ENCODE results near the gene TARS3. TPM values are rescaled to one million over a fixed set of nuclear protein-coding genes. Genes with fewer than 3 reads are reported as not detected.

Gene TARS3
- total RNA-seq, 1 donor from 2014 or later, result 21.2 TPM

- Mint-ChIP-seq H3K9me3 (no peaks in the 10 kb centered on the region), H3K27me3 (ENCODE audit: insufficient read depth, low read depth) (peaks cover 7% of the 10 kb centered on the region), H3K27ac (no peak overlapping the region), H3K4me3 (no peak overlapping the region), H3K36me3 (peaks cover 11% of the 10 kb centered on the region), H3K4me1 (no peaks in the 10 kb centered on the region)
- no peak for TF ChIP-seq EZH2phosphoT487 (IDR thresholded peaks at IDR 0.05)
- TF ChIP-seq EZH2 (IDR thresholded peaks at IDR 0.05), result no peak
- no peak for TF ChIP-seq CTCF (IDR thresholded peaks at IDR 0.05)
- no peak overlapping the region for H3K27ac ChIP-seq
- H4K20me1 ChIP-seq (ENCODE audit: low read depth), result no peaks in the 10 kb centered on the region
- H3K36me3 ChIP-seq, result no peaks in the 10 kb centered on the region
- H3K9ac ChIP-seq, result no peak overlapping the region
- H3K4me2 ChIP-seq, result no peak overlapping the region
- no peak overlapping the region for H3K4me3 ChIP-seq
- no peaks in the 10 kb centered on the region for H3K27me3 ChIP-seq
- H3K79me2 ChIP-seq (ENCODE audit: low read depth), result no peaks in the 10 kb centered on the region
- H3K9me3 ChIP-seq (ENCODE audit: low read depth), result no peaks in the 10 kb centered on the region
- H3K4me1 ChIP-seq, result no peaks in the 10 kb centered on the region
- DNase-seq (ENCODE audit: low spot score), result no peak
- H2AFZ ChIP-seq (replicated peaks), result no peak overlapping the region
- H3F3A ChIP-seq (ENCODE audit: low read depth), result no peaks in the 10 kb centered on the region
These were observed 34.4 kb downstream of the TARS3 start for GRCh38 chr15:101689901-101690300.

- Mint-ChIP-seq H3K27ac (no peak overlapping the region), H3K4me1 (no peaks in the 10 kb centered on the region), H3K27me3 (ENCODE audit: insufficient read depth, low read depth) (peaks cover 1% of the 10 kb centered on the region), H3K4me3 (no peak overlapping the region), H3K9me3 (no peaks in the 10 kb centered on the region), H3K36me3 (peaks cover 8% of the 10 kb centered on the region)
- H3K27ac ChIP-seq, result no peak overlapping the region
- no peak overlapping the region for H3K9ac ChIP-seq
- H3K4me3 ChIP-seq, result no peak overlapping the region
- H3K4me1 ChIP-seq, result no peaks in the 10 kb centered on the region
- H3K4me2 ChIP-seq, result no peak overlapping the region
- H2AFZ ChIP-seq (replicated peaks), result no peak overlapping the region
- H3F3A ChIP-seq (ENCODE audit: low read depth), result no peaks in the 10 kb centered on the region
- H4K20me1 ChIP-seq (ENCODE audit: low read depth), result no peaks in the 10 kb centered on the region
- no peaks in the 10 kb centered on the region for H3K9me3 ChIP-seq (ENCODE audit: low read depth)
- no peaks in the 10 kb centered on the region for H3K36me3 ChIP-seq
- TF ChIP-seq EZH2 (IDR thresholded peaks at IDR 0.05) (no peak), CTCF (IDR thresholded peaks at IDR 0.05) (no peak), EZH2phosphoT487 (IDR thresholded peaks at IDR 0.05) (no peak)
- no peaks in the 10 kb centered on the region for H3K79me2 ChIP-seq (ENCODE audit: low read depth)
- no peak for DNase-seq (ENCODE audit: low spot score)
- no peaks in the 10 kb centered on the region for H3K27me3 ChIP-seq
These were observed 37.6 kb downstream of the TARS3 start for GRCh38 chr15:101686718-101687117.

GRCh38 chr15:101684877-101685276 lies 39.4 kb downstream of the TARS3 start:
- Mint-ChIP-seq H3K27me3 (ENCODE audit: insufficient read depth, low read depth) (no peaks in the 10 kb centered on the region), H3K4me1 (no peaks in the 10 kb centered on the region), H3K4me3 (no peak overlapping the region), H3K36me3 (peaks cover 5% of the 10 kb centered on the region), H3K27ac (no peak overlapping the region), H3K9me3 (no peaks in the 10 kb centered on the region)
- H4K20me1 ChIP-seq (ENCODE audit: low read depth), result no peaks in the 10 kb centered on the region
- H2AFZ ChIP-seq (replicated peaks), result no peak overlapping the region
- H3K4me2 ChIP-seq, result no peak overlapping the region
- no peaks in the 10 kb centered on the region for H3K79me2 ChIP-seq (ENCODE audit: low read depth)
- DNase-seq (ENCODE audit: low spot score), result no peak
- H3K9me3 ChIP-seq (ENCODE audit: low read depth), result no peaks in the 10 kb centered on the region
- no peak for TF ChIP-seq EZH2phosphoT487 (IDR thresholded peaks at IDR 0.05)
- TF ChIP-seq CTCF (IDR thresholded peaks at IDR 0.05), result no peak
- TF ChIP-seq EZH2 (IDR thresholded peaks at IDR 0.05), result no peak
- no peak overlapping the region for H3K9ac ChIP-seq
- no peaks in the 10 kb centered on the region for H3K36me3 ChIP-seq
- no peaks in the 10 kb centered on the region for H3K27me3 ChIP-seq
- no peaks in the 10 kb centered on the region for H3F3A ChIP-seq (ENCODE audit: low read depth)
- H3K27ac ChIP-seq, result no peak overlapping the region
- no peak overlapping the region for H3K4me3 ChIP-seq
- no peaks in the 10 kb centered on the region for H3K4me1 ChIP-seq
